A673 (cell line): ENCODE results near the gene MAGEA1. TPM values are rescaled to one million over a fixed set of nuclear protein-coding genes. Genes with fewer than 3 reads are reported as not detected.
"Not testable (repeated sequence)": the region's sequence is repeated elsewhere in the genome, so short reads cannot be mapped to it uniquely, and the experiment has no call there.

Experiments
- BruUV-seq: library from RNA; stranded (reverse); fragments of 400-500 nt; replicated peaks from 2 replicates; lab custom pipeline; 2021; lab: Mats Ljungman, UMichigan
- CTCF ChIA-PET: fragments of 300-600 bp; sonication (Branson Sonifier 250); formaldehyde crosslinking; loops from one replicate; lab custom pipeline; 2022; ENCODE audit warnings: antibody characterized with exemption; lab: Charles Lee
- POLR2A ChIA-PET: fragments of 300-600 bp; sonication (Branson Sonifier 250); formaldehyde crosslinking; loops from one replicate; lab custom pipeline; 2022; ENCODE audit warnings: antibody characterized with exemption; ENCODE audit not compliant: low non-redundant PET; lab: Charles Lee
- DNase-seq: peaks from one replicate; pipeline ENCODE4 v3.0.0-alpha.2; 2015; ENCODE audit warnings: low spot score
- H3K27ac ChIP-seq: fragments of 200-600 bp; sonication (generic); 2 replicates; pipeline ENCODE4 v1.5.1; 2016; ENCODE audit warnings: mixed run types, low read depth, mild to moderate bottlenecking, mixed read lengths, antibody characterized with exemption, low read length; ENCODE audit not compliant: poor library complexity, severe bottlenecking
- H3K27me3 ChIP-seq: fragments of 200-600 bp; sonication (generic); replicated peaks from 2 replicates; pipeline ENCODE4 v1.6.1; 2017; ENCODE audit warnings: mixed run types, low read depth, mild to moderate bottlenecking, mixed read lengths, antibody characterized with exemption, low read length; ENCODE audit not compliant: insufficient read depth, poor library complexity
- H3K36me3 ChIP-seq: fragments of 200-600 bp; sonication (generic); 2 replicates; pipeline ENCODE4 v1.6.1; 2016; ENCODE audit warnings: mixed run types, mild to moderate bottlenecking, mixed read lengths, antibody characterized with exemption, low read length; ENCODE audit not compliant: insufficient read depth, poor library complexity, severe bottlenecking
- H3K4me1 ChIP-seq: fragments of 200-600 bp; sonication (generic); 2 replicates; pipeline ENCODE4 v1.6.1; 2017; ENCODE audit warnings: mixed run types, mild to moderate bottlenecking, mixed read lengths, antibody characterized with exemption, low read length; ENCODE audit not compliant: insufficient read depth, poor library complexity, severe bottlenecking
- H3K4me3 ChIP-seq: fragments of 200-600 bp; sonication (generic); 2 replicates; pipeline ENCODE4 v1.5.1; 2016; ENCODE audit warnings: low read depth, mixed run types, mild to moderate bottlenecking, mixed read lengths, low read length; ENCODE audit not compliant: poor library complexity, severe bottlenecking
- H3K9me3 ChIP-seq: fragments of 200-600 bp; sonication (generic); 2 replicates; pipeline ENCODE4 v1.6.1; 2016; ENCODE audit warnings: mixed run types, low read depth, mild to moderate bottlenecking, mixed read lengths, antibody characterized with exemption, low read length; ENCODE audit not compliant: poor library complexity, severe bottlenecking
- EZH2 ChIP-seq: fragments of 200-600 bp; sonication (generic); IDR thresholded peaks from 2 replicates; pipeline ENCODE4 v1.6.1; 2017; ENCODE audit warnings: borderline replicate concordance, low read depth, mild to moderate bottlenecking, mixed read lengths, antibody characterized with exemption, low read length; ENCODE audit not compliant: poor library complexity, severe bottlenecking
- intact Hi-C: fragments of 100-400 bp; cut with micrococcal nuclease; formaldehyde crosslinking; loops from one replicate; pipeline ENCODE4 v1.10.0; 2022; ENCODE audit not compliant: unreplicated experiment
- total RNA-seq: library from RNA; stranded (reverse); gene quantifications from 2 replicates; pipeline ENCODE4 v1.2.3, GENCODE V29; 2021
- TF ChIP-seq, protein P1 (sequence below): fragments of 300-800, 200-600 bp; sonication (generic); conservative IDR thresholded peaks from 2 replicates; pipeline ENCODE4 v1.5.1; 2017; ENCODE audit warnings: low read depth, mild to moderate bottlenecking, antibody characterized with exemption, low read length, moderate library complexity, mixed read lengths

The MAGEA1 gene
- total RNA-seq, 1 experiment from 2014 or later = not detected

DNA sequence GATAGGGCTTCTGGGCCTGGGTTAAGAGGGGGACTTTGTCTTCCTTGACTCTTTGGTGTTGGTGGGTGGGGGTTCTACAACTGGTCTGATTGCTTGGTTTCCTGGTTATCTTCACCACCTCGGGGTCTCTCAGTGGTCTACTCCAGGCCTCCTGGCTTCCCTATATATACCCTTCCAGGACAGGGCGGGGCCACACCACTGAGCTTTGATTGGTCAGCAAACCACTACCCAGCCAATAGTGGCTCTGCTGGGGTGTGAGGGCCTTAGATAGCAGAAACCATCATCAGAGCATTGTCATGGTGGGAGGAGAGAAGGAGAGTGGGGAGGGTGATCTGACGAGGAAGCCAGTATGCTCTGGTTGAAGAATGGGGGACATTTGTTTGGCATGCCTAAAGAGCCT, 14.4 kb upstream of the MAGEA1 start:
- DNase-seq = no peak
- Histone ChIP-seq H3K4me1 (no peaks in the 10 kb centered on the region), H3K36me3 (no peaks in the 10 kb centered on the region), H3K27ac (no peak overlapping the region), H3K9me3 (no peaks in the 10 kb centered on the region), H3K27me3 (peaks cover 6% of the 10 kb centered on the region), H3K4me3 (no peak overlapping the region)
- intact Hi-C loops = no loop called here
- POLR2A ChIA-PET = no interaction called here
- TF ChIP-seq, protein P1, sequence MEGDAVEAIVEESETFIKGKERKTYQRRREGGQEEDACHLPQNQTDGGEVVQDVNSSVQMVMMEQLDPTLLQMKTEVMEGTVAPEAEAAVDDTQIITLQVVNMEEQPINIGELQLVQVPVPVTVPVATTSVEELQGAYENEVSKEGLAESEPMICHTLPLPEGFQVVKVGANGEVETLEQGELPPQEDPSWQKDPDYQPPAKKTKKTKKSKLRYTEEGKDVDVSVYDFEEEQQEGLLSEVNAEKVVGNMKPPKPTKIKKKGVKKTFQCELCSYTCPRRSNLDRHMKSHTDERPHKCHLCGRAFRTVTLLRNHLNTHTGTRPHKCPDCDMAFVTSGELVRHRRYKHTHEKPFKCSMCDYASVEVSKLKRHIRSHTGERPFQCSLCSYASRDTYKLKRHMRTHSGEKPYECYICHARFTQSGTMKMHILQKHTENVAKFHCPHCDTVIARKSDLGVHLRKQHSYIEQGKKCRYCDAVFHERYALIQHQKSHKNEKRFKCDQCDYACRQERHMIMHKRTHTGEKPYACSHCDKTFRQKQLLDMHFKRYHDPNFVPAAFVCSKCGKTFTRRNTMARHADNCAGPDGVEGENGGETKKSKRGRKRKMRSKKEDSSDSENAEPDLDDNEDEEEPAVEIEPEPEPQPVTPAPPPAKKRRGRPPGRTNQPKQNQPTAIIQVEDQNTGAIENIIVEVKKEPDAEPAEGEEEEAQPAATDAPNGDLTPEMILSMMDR = no peak
- no peak for TF ChIP-seq EZH2
- no TSS peak for BruUV-seq
- CTCF ChIA-PET = no interaction called here

GRCh38 chrX:153168423-153168822, 10.7 kb upstream of the MAGEA1 start:
- H3K36me3 ChIP-seq, BruUV-seq, H3K9me3 ChIP-seq, DNase-seq, POLR2A ChIA-PET, H3K27ac ChIP-seq, H3K27me3 ChIP-seq, CTCF ChIA-PET, intact Hi-C loops, H3K4me1 ChIP-seq, H3K4me3 ChIP-seq: not testable (repeated sequence)

DNA sequence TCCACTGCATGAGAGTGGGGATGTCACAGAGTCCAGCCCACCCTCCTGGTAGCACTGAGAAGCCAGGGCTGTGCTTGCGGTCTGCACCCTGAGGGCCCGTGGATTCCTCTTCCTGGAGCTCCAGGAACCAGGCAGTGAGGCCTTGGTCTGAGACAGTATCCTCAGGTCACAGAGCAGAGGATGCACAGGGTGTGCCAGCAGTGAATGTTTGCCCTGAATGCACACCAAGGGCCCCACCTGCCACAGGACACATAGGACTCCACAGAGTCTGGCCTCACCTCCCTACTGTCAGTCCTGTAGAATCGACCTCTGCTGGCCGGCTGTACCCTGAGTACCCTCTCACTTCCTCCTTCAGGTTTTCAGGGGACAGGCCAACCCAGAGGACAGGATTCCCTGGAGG, 2.7 kb downstream of the MAGEA1 start:
- Histone ChIP-seq H3K9me3 (no peaks in the 10 kb centered on the region), H3K4me1 (no peaks in the 10 kb centered on the region), H3K27ac (no peak overlapping the region), H3K36me3 (no peaks in the 10 kb centered on the region), H3K4me3 (no peak overlapping the region), H3K27me3 (no peaks in the 10 kb centered on the region)
- POLR2A ChIA-PET = no interaction called here
- CTCF ChIA-PET = no interaction called here
- intact Hi-C loops = no loop called here
- no TSS peak for BruUV-seq
- DNase-seq = no peak
- TF ChIP-seq, protein P1 = no peak
- TF ChIP-seq EZH2 = no peak

- no peak for DNase-seq
- CTCF ChIA-PET = no interaction called here
These were observed 5.7 kb downstream of the MAGEA1 start for GRCh38 chrX:153184787-153185186.

More at GRCh38 chrX:153184787-153185186, 5.7 kb downstream of the MAGEA1 start:
- no TSS peak for BruUV-seq
- H3K27me3 ChIP-seq = no peaks in the 10 kb centered on the region
- H3K9me3 ChIP-seq = no peaks in the 10 kb centered on the region
- H3K4me3 ChIP-seq = no peak overlapping the region
- POLR2A ChIA-PET = no interaction called here
- no peaks in the 10 kb centered on the region for H3K4me1 ChIP-seq
- intact Hi-C loops = no loop called here
- TF ChIP-seq, protein P1 = no peak
- TF ChIP-seq EZH2 = no peak
- H3K36me3 ChIP-seq = no peaks in the 10 kb centered on the region
- H3K27ac ChIP-seq = no peak overlapping the region
